ENCODE results near the gene PABPC1L2A.
"Not testable (repeated sequence)": the region's sequence is repeated elsewhere in the genome, so short reads cannot be mapped to it uniquely, and the experiment has no call there.

- TF ChIP-seq, protein P1, sequence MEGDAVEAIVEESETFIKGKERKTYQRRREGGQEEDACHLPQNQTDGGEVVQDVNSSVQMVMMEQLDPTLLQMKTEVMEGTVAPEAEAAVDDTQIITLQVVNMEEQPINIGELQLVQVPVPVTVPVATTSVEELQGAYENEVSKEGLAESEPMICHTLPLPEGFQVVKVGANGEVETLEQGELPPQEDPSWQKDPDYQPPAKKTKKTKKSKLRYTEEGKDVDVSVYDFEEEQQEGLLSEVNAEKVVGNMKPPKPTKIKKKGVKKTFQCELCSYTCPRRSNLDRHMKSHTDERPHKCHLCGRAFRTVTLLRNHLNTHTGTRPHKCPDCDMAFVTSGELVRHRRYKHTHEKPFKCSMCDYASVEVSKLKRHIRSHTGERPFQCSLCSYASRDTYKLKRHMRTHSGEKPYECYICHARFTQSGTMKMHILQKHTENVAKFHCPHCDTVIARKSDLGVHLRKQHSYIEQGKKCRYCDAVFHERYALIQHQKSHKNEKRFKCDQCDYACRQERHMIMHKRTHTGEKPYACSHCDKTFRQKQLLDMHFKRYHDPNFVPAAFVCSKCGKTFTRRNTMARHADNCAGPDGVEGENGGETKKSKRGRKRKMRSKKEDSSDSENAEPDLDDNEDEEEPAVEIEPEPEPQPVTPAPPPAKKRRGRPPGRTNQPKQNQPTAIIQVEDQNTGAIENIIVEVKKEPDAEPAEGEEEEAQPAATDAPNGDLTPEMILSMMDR (IDR thresholded peaks at IDR 0.05), result not testable (repeated sequence)
- not testable (repeated sequence) for TF ChIP-seq POLR2A (IDR thresholded peaks at IDR 0.05)
Measured at GRCh38 chrX:73067761-73068466, 11.4 kb downstream of the PABPC1L2A start.
